HepG2 (cell line): ENCODE measurements around the gene ARL3. TPM values are rescaled to one million over a fixed set of nuclear protein-coding genes. Genes with fewer than 3 reads are reported as not detected.

Experiments
- CENPT ChIP-seq: sonication (generic); formaldehyde crosslinking; IDR thresholded peaks from 2 replicates; pipeline ENCODE4 v1.8.0; 2022; ENCODE audit warnings: low read depth, mild to moderate bottlenecking, moderate library complexity, missing genetic modification reagents
- CHCHD3 ChIP-seq: sonication (generic); formaldehyde crosslinking; IDR thresholded peaks from 2 replicates; pipeline ENCODE4 v1.8.0; 2022; ENCODE audit warnings: mild to moderate bottlenecking, missing genetic modification reagents, moderate library complexity
- ELF3 ChIP-seq: IDR thresholded peaks from 2 replicates; pipeline ENCODE4 v1.6.1; 2016; ENCODE audit warnings: missing genetic modification reagents, missing compliant biosample characterization
- ERF ChIP-seq: IDR thresholded peaks from 2 replicates; pipeline ENCODE4 v1.6.1; 2018; ENCODE audit warnings: missing biosample characterization, missing genetic modification reagents
- FOXA3 ChIP-seq: IDR thresholded peaks from 2 replicates; pipeline ENCODE4 v1.6.1; 2016; ENCODE audit warnings: missing genetic modification reagents, missing compliant biosample characterization
- HDAC6 ChIP-seq: fragments of 200-600 bp; sonication (generic); IDR thresholded peaks from 2 replicates; pipeline ENCODE4 v1.7.0; 2017; ENCODE audit warnings: mild to moderate bottlenecking, antibody characterized with exemption, low read length, low read depth
- HNRNPUL1 ChIP-seq: fragments of 200-400 bp; formaldehyde crosslinking; IDR thresholded peaks from 2 replicates; pipeline ENCODE4 v1.6.1; 2017; ENCODE audit warnings: low read depth, mild to moderate bottlenecking, low read length, moderate library complexity
- MEIS2 ChIP-seq: sonication (generic); formaldehyde crosslinking; IDR thresholded peaks from 2 replicates; pipeline ENCODE4 v1.9.0; 2021; ENCODE audit warnings: mild to moderate bottlenecking, missing genetic modification reagents
- PAWR ChIP-seq: sonication (generic); formaldehyde crosslinking; IDR thresholded peaks from 2 replicates; pipeline ENCODE4 v1.4.0; 2020; ENCODE audit warnings: missing genetic modification reagents, mild to moderate bottlenecking, borderline replicate concordance
- RORA ChIP-seq: sonication (generic); formaldehyde crosslinking; IDR thresholded peaks from 2 replicates; pipeline ENCODE4 v1.5.0; 2020; ENCODE audit warnings: mild to moderate bottlenecking, missing genetic modification reagents, moderate library complexity
- SRSF9 ChIP-seq: fragments of 200-400 bp; formaldehyde crosslinking; IDR thresholded peaks from 2 replicates; pipeline ENCODE4 v1.6.1; 2018; ENCODE audit warnings: borderline replicate concordance, mild to moderate bottlenecking, low read depth, low read length; ENCODE audit not compliant: insufficient read depth, poor library complexity, severe bottlenecking
- TBX3 ChIP-seq: fragments of 450-650 bp; IDR thresholded peaks from 2 replicates; pipeline ENCODE4 v1.6.1; 2017; ENCODE audit warnings: antibody characterized with exemption, mild to moderate bottlenecking, inconsistent platforms, borderline replicate concordance
- TOPORS ChIP-seq: sonication (generic); formaldehyde crosslinking; IDR thresholded peaks from 2 replicates; pipeline ENCODE4 v1.8.0; 2023; ENCODE audit warnings: mild to moderate bottlenecking, missing genetic modification reagents
- YY1 ChIP-seq: IDR thresholded peaks from 2 replicates; pipeline ENCODE4 v1.6.1; 2011; ENCODE audit warnings: low read length, low read depth, moderate library complexity, mild to moderate bottlenecking; ENCODE audit not compliant: insufficient read depth, insufficient replicate concordance
- ZBTB43 ChIP-seq: sonication (generic); formaldehyde crosslinking; conservative IDR thresholded peaks from 2 replicates; pipeline ENCODE4 v1.4.0; 2020; ENCODE audit warnings: missing genetic modification reagents
- ZFP1 ChIP-seq: IDR thresholded peaks from 2 replicates; pipeline ENCODE4 v1.6.1; 2016
- ZMAT3 ChIP-seq: sonication (generic); formaldehyde crosslinking; conservative IDR thresholded peaks from 2 replicates; pipeline ENCODE4 v1.7.0; 2021; ENCODE audit warnings: missing genetic modification reagents
- ZMYM4 ChIP-seq: sonication (generic); formaldehyde crosslinking; IDR thresholded peaks from 2 replicates; pipeline ENCODE4 v1.8.1; 2023; ENCODE audit warnings: mild to moderate bottlenecking, missing genetic modification reagents
- ZNF280B ChIP-seq: sonication (generic); formaldehyde crosslinking; IDR thresholded peaks from 2 replicates; pipeline ENCODE4 v1.5.0; 2020; ENCODE audit warnings: missing genetic modification reagents, mild to moderate bottlenecking, borderline replicate concordance
- ZNF367 ChIP-seq: sonication (generic); formaldehyde crosslinking; IDR thresholded peaks from 2 replicates; pipeline ENCODE4 v1.4.0; 2020; ENCODE audit warnings: missing genetic modification reagents, borderline replicate concordance
- ZNF607 ChIP-seq: sonication (generic); formaldehyde crosslinking; IDR thresholded peaks from 2 replicates; pipeline ENCODE4 v1.5.1; 2020; ENCODE audit warnings: missing genetic modification reagents, mild to moderate bottlenecking, borderline replicate concordance
- ZNF615 ChIP-seq: sonication (generic); formaldehyde crosslinking; IDR thresholded peaks from 2 replicates; pipeline ENCODE4 v1.5.0; 2020; ENCODE audit warnings: mild to moderate bottlenecking, missing genetic modification reagents, borderline replicate concordance
- ZNF883 ChIP-seq: sonication (generic); formaldehyde crosslinking; IDR thresholded peaks from 2 replicates; pipeline ENCODE4 v1.5.1; 2020; ENCODE audit warnings: mild to moderate bottlenecking, missing genetic modification reagents; ENCODE audit errors: not compliant biosample characterization
- ZSCAN21 ChIP-seq: sonication (generic); formaldehyde crosslinking; IDR thresholded peaks from 2 replicates; pipeline ENCODE4 v1.8.0; 2022; ENCODE audit warnings: mild to moderate bottlenecking, missing genetic modification reagents, moderate library complexity, borderline replicate concordance
- ZSCAN22 ChIP-seq: sonication (generic); formaldehyde crosslinking; IDR thresholded peaks from 2 replicates; pipeline ENCODE4 v1.4.0; 2020; ENCODE audit warnings: mild to moderate bottlenecking, missing genetic modification reagents
- ZSCAN31 ChIP-seq: sonication (generic); formaldehyde crosslinking; IDR thresholded peaks from 2 replicates; pipeline ENCODE4 v1.5.0; 2020; ENCODE audit warnings: low read depth, mild to moderate bottlenecking, missing genetic modification reagents
- polyA plus RNA-seq, 8 experiments: library from polyadenylated mRNA; depleted of rRNA in 3 of 8; stranded (reverse) in 7 of 8; unstranded in 1 of 8; fragments of >200 nt; fragmentation: Illumina TruSeq in 4 of 8; extraction: Trizol in 4 of 8; gene quantifications; 2 replicates each; pipeline versions ENCODE4 v1.2.1 to v1.2.3, GENCODE V29; 2011 to 2016; ENCODE audit warnings: low read depth in 4 of 8, missing spikeins in 1 of 8, mixed read lengths in 1 of 8; ENCODE audit not compliant: insufficient read depth in 1 of 8
- total RNA-seq, 5 experiments: library from RNA; depleted of rRNA; stranded (reverse); fragments of >200 nt; fragmentation: Illumina TruSeq; extraction: Trizol; gene quantifications; 2 replicates each; pipeline ENCODE4 v1.2.3, GENCODE V29; 2016; ENCODE audit warnings: low read depth in 1 of 5
- TF ChIP-seq, protein P1 (sequence below): IDR thresholded peaks from 2 replicates; pipeline ENCODE4 v1.6.1; 2016
- TF ChIP-seq, protein P2 (sequence below): sonication (generic); formaldehyde crosslinking; IDR thresholded peaks from 2 replicates; pipeline ENCODE4 v1.5.0; 2020; ENCODE audit warnings: mild to moderate bottlenecking, low read depth, missing genetic modification reagents, borderline replicate concordance
- TF ChIP-seq, protein P3 (sequence below): sonication (generic); formaldehyde crosslinking; IDR thresholded peaks from 2 replicates; pipeline ENCODE4 v1.4.0; 2020; ENCODE audit warnings: missing genetic modification reagents, low read depth, mild to moderate bottlenecking, borderline replicate concordance

The ARL3 gene
- total and polyA plus RNA-seq, 2 of the 13 experiments (the other 11 are each of a cell fraction or from before 2014, with no cell fraction given) = 5.2 to 6.6 TPM

GRCh38 chr10:102645388-102645740, 68.8 kb downstream of the ARL3 start (continued):
- peak; percentile 89 for TF ChIP-seq YY1
- no peak for TF ChIP-seq ZNF367
- no peak for TF ChIP-seq ZNF280B (CRISPR knock-in tag)
- TF ChIP-seq TBX3 = no peak
- no peak for TF ChIP-seq HDAC6
- TF ChIP-seq RORA = no peak
- no peak for TF ChIP-seq ERF (CRISPR knock-in tag)
- no peak for TF ChIP-seq ZSCAN22 (CRISPR knock-in tag)
- TF ChIP-seq MEIS2 (CRISPR knock-in tag) = no peak
- TF ChIP-seq SRSF9 = no peak
- TF ChIP-seq ELF3 (CRISPR knock-in tag) = peak; percentile 88
- TF ChIP-seq, protein P1, sequence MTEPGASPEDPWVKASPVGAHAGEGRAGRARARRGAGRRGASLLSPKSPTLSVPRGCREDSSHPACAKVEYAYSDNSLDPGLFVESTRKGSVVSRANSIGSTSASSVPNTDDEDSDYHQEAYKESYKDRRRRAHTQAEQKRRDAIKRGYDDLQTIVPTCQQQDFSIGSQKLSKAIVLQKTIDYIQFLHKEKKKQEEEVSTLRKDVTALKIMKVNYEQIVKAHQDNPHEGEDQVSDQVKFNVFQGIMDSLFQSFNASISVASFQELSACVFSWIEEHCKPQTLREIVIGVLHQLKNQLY (CRISPR knock-in tag) = no peak
- TF ChIP-seq ZBTB43 (CRISPR knock-in tag) = no peak
- TF ChIP-seq ZNF615 (CRISPR knock-in tag) = no peak
- TF ChIP-seq ZNF607 (CRISPR knock-in tag) = no peak
- no peak for TF ChIP-seq PAWR (CRISPR knock-in tag)
- TF ChIP-seq ZSCAN21 = no peak
- TF ChIP-seq, protein P2, sequence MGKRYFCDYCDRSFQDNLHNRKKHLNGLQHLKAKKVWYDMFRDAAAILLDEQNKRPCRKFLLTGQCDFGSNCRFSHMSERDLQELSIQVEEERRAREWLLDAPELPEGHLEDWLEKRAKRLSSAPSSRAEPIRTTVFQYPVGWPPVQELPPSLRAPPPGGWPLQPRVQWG = no peak
- no peak for TF ChIP-seq ZMYM4 (CRISPR knock-in tag)
- no peak for TF ChIP-seq HNRNPUL1
- no peak for TF ChIP-seq ZNF883 (CRISPR knock-in tag)
- TF ChIP-seq CENPT (CRISPR knock-in tag) = no peak
- peak; percentile 71; the same call in 1 of the 2 replicates for TF ChIP-seq ZMAT3 (CRISPR knock-in tag)
- no peak for TF ChIP-seq ZSCAN31 (CRISPR knock-in tag)
- peak; percentile 67 for TF ChIP-seq FOXA3 (CRISPR knock-in tag)
- TF ChIP-seq ZFP1 (CRISPR knock-in tag) = no peak
- no peak for TF ChIP-seq CHCHD3 (CRISPR knock-in tag)
- TF ChIP-seq TOPORS (CRISPR knock-in tag) = no peak
- TF ChIP-seq, protein P3, sequence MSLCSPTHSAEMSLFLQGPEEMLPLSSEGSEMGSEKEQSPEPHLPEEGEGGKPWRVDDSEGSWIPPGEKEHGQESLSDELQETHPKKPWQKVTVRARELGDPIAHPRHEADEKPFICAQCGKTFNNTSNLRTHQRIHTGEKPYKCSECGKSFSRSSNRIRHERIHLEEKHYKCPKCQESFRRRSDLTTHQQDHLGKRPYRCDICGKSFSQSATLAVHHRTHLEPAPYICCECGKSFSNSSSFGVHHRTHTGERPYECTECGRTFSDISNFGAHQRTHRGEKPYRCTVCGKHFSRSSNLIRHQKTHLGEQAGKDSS (CRISPR knock-in tag) = no peak
